ENCODE data around the gene FBXL12. TPM values are rescaled to one million over a fixed set of nuclear protein-coding genes. Genes with fewer than 3 reads are reported as not detected.
"Not testable (repeated sequence)": the region's sequence is repeated elsewhere in the genome, so short reads cannot be mapped to it uniquely, and the experiment has no call there.

Gene FBXL12
- total RNA-seq, 1 donor from 2014 or later = 6.3 TPM

GRCh38 chr19:9792206-9793070, 26.4 kb downstream of the FBXL12 start:
- peak; percentile 88 to 98 for DNase-seq (ENCODE audit: low read depth in 2 of 2)

- DNase-seq (ENCODE audit: low read depth in 2 of 2) = peak; percentile 89 to 98
Measured at GRCh38 chr19:9791552-9792205, 27.2 kb downstream of the FBXL12 start.

DNA sequence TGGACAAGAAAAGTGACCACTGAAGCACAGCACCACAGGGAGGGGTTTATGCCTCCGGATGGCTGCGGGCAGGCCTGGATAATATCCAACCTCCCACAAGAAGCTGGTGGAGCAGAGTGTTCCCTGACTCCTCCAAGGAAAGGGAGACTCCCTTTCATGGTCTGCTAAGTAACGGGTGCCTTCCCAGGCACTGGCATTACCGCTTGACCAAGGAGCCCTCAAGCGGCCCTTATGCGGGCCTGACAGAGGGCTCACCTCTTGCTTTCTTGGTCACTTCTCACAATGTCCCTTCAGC, 27.9 kb downstream of the FBXL12 start:
- not testable (repeated sequence) for DNase-seq (ENCODE audit: low read depth in 2 of 2)

DNA sequence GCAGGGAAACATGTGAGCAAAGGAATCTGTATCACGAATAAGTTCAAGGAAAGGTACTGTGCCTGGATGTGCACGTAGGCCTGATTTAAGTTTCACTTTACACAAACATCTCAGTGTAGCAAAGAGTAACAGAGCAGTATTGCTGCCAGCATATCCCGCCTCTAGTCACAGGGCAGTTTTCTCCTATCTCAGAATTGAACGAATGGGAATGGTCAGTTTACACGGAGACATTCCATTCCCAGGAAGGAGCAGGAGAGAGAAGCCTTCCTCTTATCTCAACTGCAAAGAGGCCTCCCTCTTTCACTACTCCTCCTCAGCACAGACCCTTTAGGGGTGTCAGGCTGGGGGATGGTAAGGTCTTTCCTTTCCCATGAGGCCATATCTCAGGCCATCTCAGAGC, 29.3 kb downstream of the FBXL12 start:
- DNase-seq (ENCODE audit: low read depth in 2 of 2) = not testable (repeated sequence)

- no peak for DNase-seq (ENCODE audit: low read depth in 2 of 2)
Measured at GRCh38 chr19:9789066-9789465, 29.8 kb downstream of the FBXL12 start.

GRCh38 chr19:9788604-9789003, 30.3 kb downstream of the FBXL12 start:
- DNase-seq (ENCODE audit: low read depth in 2 of 2) = not testable (repeated sequence)

DNA sequence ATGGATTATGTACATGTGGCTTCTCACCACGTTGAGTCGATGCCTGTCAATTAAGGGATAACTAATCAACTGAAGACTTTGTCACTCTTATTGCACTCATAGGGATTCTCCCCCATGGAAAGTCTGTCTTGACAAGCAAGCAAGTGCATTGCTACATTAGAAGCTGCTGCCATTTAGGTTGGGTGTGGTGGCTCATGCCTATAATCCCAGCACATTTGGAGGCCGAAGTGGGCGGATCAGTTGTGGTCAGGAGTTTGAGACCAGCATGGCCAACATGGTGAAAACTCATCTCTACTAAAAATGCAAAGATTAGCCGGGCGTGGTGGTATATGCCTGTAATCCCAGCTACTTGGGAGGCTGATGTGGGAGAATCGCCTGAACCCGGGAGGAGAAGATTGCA, 32.1 kb downstream of the FBXL12 start:
- no peak for DNase-seq (ENCODE audit: low read depth in 2 of 2)

DNA sequence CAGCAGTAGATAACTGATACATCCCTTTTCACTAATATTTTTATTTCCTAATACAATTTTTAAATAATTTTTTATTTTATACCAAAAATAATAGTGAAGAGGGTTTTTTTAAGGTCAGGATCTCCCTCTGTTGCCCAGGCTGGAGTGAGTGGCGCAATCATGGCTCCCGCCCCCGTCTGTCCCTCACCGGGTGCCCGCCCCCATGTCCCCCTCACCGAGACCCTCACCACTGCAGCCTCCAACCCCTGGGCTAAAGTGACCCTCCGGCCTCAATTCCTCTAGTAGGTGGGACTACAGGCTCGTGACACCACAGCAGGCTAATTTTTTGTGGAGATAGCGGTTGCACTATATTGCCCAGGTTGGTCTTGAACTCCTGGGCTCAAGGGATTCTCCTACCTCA, 32.5 kb downstream of the FBXL12 start:
- DNase-seq (ENCODE audit: low read depth in 2 of 2) = no peak

GRCh38 chr19:9785367-9786331, 33.2 kb downstream of the FBXL12 start:
- DNase-seq (ENCODE audit: low read depth in 2 of 2) = peak; percentile 83 to 97

- DNase-seq (ENCODE audit: low read depth in 2 of 2) = not testable (repeated sequence)
Measured at GRCh38 chr19:9784163-9784496, 34.7 kb downstream of the FBXL12 start.

DNA sequence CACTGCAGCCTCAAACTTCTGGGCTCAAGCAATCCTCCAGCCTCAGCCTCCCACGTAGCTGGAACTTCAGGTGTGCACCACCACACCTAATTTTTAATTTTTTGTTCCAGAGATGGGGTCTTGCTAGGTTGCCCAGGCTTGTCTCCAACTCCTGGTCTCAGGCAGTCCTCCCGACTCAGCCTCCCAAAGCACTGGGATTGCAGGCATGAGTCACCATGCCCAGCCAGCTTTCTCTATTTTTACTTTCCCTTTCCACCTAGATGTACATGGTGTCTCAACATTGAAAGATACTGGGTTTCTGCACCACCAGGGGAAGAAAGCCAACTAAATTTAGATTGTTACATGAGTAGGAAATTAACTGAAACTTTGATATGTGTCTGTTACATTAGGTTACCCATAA, 36.5 kb downstream of the FBXL12 start:
- no peak for DNase-seq (ENCODE audit: low read depth in 2 of 2)

DNA sequence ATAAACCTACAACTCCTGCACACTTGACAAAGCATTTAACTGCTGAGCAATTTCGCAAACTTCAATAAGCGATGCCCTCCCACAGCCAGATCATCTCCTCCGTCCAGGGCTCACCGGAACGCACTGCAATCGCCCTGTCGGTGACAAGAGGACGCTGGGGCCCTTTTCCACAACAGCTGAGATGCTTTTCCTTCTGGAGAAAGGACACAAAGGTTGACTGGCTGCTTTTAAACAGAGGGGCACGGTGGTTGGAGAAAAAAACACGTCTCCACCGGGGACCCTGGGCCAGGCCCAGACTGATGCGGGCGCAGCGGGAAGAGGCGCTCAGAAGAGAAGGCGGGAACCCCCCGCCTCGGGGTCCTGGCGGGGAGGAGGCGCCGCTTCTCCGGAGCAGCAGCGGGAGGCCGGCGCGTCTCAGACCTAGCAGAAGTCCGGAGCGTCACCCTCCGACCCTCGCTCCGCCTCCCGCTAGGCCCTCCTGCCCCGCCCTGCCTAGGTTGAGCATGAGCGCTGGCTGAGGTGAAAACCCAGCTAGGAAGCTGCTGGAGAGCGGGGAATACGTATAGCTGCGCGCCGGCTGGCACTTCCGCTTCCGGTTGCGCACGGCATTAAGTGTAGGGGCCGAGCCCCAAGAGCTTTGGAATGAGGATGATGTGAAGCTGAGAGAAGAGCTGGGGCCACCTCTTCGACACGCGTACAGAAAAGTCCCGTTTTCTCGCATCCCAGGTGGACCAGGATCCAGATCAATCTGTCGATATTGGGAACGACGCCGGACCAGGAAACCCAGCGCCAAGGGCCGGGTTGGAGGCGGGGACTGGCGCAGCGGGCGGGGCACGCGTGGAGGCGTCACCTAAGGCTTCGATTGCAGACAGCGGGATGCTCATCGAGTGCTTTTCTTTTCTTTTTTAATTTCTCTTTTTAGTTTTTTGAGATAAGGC, 50.4 kb downstream of the FBXL12 start, which contains the start of gene ZNF846:
ZNF846 (minus strand) TSS at position 564 of the 938 bp plus-strand sequence. CDS start 3,788 bp downstream, outside the sequence.
- DNase-seq (ENCODE audit: low read depth in 2 of 2) = peak; percentile 85 to 95

Other genes with a start within 250 kb of the FBXL12 start
- gene ZNF121, start 234.6 kb downstream of the FBXL12 start, total RNA-seq = 21.4 and 24.1 TPM in 2 replicates
- 21.7 and 24.8 TPM in 2 replicates for gene ZNF561, start 197.8 kb downstream of the FBXL12 start, total RNA-seq
- 18.4 and 20.5 TPM in 2 replicates for gene ZNF562, start 144.0 kb downstream of the FBXL12 start, total RNA-seq
- 3.6 and 5.1 TPM in 2 replicates for gene ZNF846, start 50.3 kb downstream of the FBXL12 start, total RNA-seq
- gene UBL5, start 8.8 kb upstream of the FBXL12 start, total RNA-seq = 158 and 223 TPM in 2 replicates
- 89.9 and 91.3 TPM in 2 replicates for gene PIN1, start 16.2 kb upstream of the FBXL12 start, total RNA-seq
- 0.39 and 1.1 TPM in 2 replicates for gene OLFM2, start 117.4 kb upstream of the FBXL12 start, total RNA-seq
- gene COL5A3, start 191.4 kb upstream of the FBXL12 start, total RNA-seq = 0.13 and 0.25 TPM in 2 replicates
- gene RDH8, start 194.4 kb upstream of the FBXL12 start, total RNA-seq = not detected in 2 replicates

Measured in dermis microvascular lymphatic vessel endothelial cell (primary cell).